Measurements from ENCODE around the gene VWDE.
"Not testable (repeated sequence)": the region's sequence is repeated elsewhere in the genome, so short reads cannot be mapped to it uniquely, and the experiment has no call there.

The VWDE gene

GRCh38 chr7:12401538-12402364, 1.9 kb downstream of the VWDE start:
- no peak for DNase-seq

GRCh38 chr7:12398186-12398585, 5.5 kb downstream of the VWDE start:
- DNase-seq: no peak

- DNase-seq: no peak
Measured at GRCh38 chr7:12397671-12398070, 6.0 kb downstream of the VWDE start.

- not testable (repeated sequence) for DNase-seq
Measured at GRCh38 chr7:12396670-12397069, 7.0 kb downstream of the VWDE start.

DNA sequence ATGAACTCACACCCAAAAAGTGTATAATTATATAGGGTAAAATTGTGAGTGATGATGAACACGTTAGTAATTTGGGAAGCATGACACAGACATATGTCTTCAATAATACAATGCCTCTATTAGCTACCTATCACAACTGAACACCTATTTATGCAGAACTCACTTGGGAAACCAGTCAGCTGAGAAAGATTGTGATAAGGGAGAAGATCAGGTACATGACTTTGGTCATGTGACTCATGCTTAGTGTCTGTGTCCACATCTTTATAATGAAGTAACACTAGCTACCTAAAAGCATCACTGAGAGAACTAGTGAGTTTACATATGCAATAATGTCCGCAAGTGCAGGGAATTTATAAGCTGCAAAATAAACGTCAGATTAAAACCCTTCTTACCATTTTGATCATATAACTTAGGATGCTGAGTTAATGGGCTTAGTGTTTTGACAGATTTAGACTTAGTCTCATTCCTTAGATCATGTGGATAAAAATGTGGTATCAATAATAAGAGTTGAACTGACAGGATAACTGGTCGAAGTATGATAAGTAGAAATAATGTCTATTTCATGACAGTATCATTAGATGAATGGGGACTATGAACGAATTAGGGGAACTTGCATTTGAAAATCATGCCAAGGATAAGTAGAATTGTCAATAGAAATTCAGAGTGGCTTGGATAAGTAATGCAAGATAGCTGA, 11.6 kb downstream of the VWDE start:
- DNase-seq: no peak

- DNase-seq: peak; percentile 66
Measured at GRCh38 chr7:12389089-12389700, 14.5 kb downstream of the VWDE start.

- no peak for DNase-seq
Measured at GRCh38 chr7:12386313-12386740, 17.3 kb downstream of the VWDE start.

DNA sequence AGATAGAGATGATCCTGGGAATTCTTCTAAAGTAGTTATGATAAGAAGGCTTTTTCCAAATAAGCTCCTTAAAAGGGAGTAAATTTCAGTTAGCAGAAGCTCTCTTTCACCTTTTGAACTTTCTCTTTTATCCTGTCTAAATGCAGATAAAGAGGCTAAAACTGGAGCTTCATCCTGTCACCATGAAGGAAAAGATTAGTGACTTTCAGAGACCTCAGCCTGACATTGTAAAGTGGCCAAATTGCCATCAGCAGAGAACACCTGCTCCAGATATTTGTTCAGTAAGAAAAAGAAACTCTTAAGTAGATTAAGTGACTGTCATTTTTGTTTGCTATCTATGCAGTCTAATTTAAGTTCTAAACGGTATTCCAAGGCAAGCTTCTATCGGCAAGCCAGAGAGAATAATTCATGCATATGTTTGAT, 18.3 kb downstream of the VWDE start:
- no peak for DNase-seq

GRCh38 chr7:12383377-12383776, 20.3 kb downstream of the VWDE start:
- DNase-seq: no peak

DNA sequence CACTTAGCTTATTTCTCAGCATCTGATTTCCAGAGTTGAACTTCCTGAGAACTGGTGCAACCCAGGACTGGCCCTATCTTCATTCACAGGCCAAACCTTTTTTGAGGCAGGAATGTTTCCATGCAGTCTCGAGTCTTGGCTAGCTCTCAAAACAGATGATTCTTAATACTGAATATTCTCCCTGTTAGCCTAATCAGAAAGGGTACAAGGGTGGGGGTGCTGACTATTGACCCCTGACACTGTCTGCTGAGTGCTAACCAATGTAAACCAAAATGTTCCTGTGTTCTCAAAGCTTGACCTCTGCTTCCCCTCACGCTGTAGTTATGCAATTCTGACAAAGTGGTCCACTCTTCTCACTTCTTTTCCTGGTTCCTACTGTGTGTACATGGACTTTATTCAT, 25.3 kb downstream of the VWDE start:
- DNase-seq: no peak

DNA sequence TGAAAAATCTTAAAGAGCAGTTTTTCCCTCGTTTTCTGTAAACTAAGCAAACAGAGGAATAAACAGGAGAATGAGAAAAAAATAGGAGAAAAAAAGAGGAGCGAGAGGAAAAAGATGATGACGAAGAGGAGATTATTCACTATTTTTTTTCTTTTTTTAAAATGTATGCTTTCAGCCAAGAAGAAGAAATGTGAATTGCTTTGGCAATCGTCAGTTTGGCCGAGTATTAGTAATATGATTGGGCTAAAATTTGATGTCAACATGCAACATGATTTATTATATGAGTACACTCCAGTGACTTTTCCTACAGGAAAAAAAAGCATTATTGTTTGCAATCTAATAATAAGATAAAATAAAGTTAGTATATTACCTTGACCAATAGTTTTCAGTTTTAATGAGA, 26.3 kb downstream of the VWDE start:
- no peak for DNase-seq

GRCh38 chr7:12373580-12374263, 29.9 kb downstream of the VWDE start:
- no peak for DNase-seq

- DNase-seq: no peak
Measured at GRCh38 chr7:12370249-12370648, 33.4 kb downstream of the VWDE start.

- DNase-seq: no peak
Measured at GRCh38 chr7:12369756-12370155, 33.9 kb downstream of the VWDE start.

DNA sequence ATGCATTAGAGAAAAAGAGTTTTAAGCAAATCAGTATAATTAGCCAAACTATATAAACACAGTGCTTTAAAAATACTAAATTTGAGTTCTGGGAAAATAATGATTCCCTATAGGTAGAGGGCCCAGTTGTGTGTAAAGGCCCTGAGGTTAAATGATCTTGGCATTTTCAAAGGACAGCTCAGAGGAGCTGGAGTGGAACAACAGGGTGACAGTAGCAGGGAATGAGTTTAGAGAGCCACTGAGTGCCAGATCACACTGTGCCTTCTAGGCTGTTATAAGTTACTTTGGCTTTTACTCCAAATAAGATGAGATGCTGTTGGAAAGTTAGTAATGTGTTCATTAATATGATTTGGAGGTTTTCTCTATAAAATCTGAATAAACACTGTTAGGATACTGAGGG, 34.6 kb downstream of the VWDE start:
- no peak for DNase-seq

DNA sequence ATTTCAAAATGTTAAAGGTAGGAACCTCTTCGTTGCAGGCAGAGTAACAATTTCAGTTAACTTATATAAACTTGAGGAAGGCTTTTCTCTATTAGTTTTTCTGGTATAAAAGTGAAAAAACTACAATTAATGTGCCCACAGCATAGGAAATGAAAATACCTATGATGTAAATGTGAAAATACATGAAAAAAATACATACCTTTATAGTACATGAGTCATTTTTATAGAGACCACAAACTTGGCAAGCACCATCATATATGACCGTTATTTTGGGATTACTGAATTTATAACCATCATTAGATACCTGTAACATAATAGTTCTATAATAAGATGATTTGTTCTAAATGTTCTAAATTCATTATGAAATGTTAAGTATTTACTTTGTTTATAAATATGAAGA, 42.7 kb downstream of the VWDE start:
- no peak for DNase-seq

- no peak for DNase-seq
Measured at GRCh38 chr7:12358694-12359093, 45.0 kb downstream of the VWDE start.

DNA sequence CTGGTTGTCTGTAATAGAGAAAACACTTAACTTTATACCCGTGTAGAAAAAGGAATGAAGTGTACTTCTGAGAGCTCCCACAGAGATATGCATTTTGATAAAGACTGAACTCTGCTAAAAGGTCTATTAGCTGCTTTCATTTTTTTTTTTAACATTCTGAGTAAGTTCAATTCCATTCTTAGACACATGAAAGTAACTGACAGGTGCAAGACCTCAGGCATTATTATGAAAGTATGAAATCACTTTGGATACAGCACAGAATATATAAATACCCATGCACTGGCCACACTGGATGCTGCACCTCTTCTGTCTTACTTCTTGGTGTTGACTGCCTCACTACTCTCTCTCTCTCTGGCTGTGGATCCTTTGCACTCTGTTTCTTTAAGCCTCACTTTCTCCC, 46.2 kb downstream of the VWDE start:
- DNase-seq: no peak

- DNase-seq: no peak
Measured at GRCh38 chr7:12351843-12352242, 51.8 kb downstream of the VWDE start.

GRCh38 chr7:12350971-12351370, 52.7 kb downstream of the VWDE start:
- no peak for DNase-seq

GRCh38 chr7:12337095-12337494, 66.6 kb downstream of the VWDE start:
- DNase-seq: no peak

DNA sequence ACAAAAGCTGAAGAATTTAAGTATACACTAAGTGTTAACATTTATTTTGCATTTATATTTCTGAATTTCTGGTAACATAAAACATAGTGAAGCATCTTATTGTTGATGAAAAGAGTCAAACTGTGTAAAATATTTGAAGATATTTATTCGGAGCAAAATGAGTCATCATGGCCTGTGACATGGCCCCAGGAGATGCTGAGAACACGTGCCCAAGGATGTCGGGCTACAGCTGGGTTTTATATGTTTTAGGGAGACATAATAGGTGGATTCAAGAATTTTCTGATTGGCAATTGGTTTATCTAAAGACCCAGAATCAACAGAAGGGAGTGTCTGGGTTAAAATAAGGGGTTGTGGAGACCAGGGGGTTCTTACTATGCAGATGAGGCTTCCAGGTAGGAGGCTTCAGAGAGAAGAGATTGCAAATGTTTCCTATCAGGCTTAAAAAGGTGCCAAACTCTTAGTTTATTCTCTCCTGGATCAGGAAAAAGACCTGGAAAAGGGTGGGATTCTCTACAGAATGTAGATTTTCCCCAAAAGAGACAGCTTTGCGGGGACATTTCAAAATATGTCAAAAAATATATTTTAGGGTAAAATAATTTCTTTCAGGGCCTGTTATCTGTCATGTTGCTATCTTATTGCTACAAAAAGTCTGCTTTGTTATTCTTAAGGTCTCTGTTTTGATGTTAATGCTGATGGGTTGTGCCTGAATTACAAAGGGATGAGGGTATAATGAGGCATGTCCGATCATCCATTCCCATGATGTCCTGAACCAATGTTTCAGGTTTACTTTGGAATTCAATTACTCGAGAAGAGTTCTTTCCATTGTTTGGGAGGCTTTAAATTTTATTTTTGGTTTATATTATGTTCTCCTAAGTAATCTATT, 74.5 kb downstream of the VWDE start:
- no peak for DNase-seq
